Measurements from ENCODE around the gene EMB.
"Not testable (repeated sequence)": the region's sequence is repeated elsewhere in the genome, so short reads cannot be mapped to it uniquely, and the experiment has no call there.

GRCh38 chr5:50384381-50384780 is 56.7 kb downstream of the EMB start:
- TF ChIP-seq CTCF (IDR thresholded peaks at IDR 0.05; ENCODE audit: low read depth, low read length, missing input control); RXRA (IDR thresholded peaks at IDR 0.05); MAX (IDR thresholded peaks at IDR 0.05); FOXA1 (IDR thresholded peaks at IDR 0.05): not testable (repeated sequence)
